Measurements from ENCODE around the gene GATAD2B.
"Not testable (repeated sequence)": the region's sequence is repeated elsewhere in the genome, so short reads cannot be mapped to it uniquely, and the experiment has no call there.

Gene GATAD2B

GRCh38 chr1:153929426-153929825 lies 6.7 kb upstream of the GATAD2B start:
- no peak for DNase-seq

- DNase-seq, result no peak
Observed at GRCh38 chr1:153928791-153929341, 6.1 kb upstream of the GATAD2B start.

GRCh38 chr1:153928245-153928644 lies 5.5 kb upstream of the GATAD2B start:
- no peak for DNase-seq

GRCh38 chr1:153926405-153926804 lies 3.6 kb upstream of the GATAD2B start:
- no peak for DNase-seq

- peak; percentile 67 for DNase-seq
Observed at GRCh38 chr1:153922076-153922971, 448 bp downstream of the GATAD2B start.

GRCh38 chr1:153921803-153922075 lies 1.0 kb downstream of the GATAD2B start:
- DNase-seq, result no peak

- DNase-seq, result no peak
Observed at GRCh38 chr1:153921080-153921802, 1.5 kb downstream of the GATAD2B start.

- DNase-seq, result peak; percentile 54
Observed at GRCh38 chr1:153919876-153920852, 2.6 kb downstream of the GATAD2B start.

- DNase-seq, result no peak
Observed at GRCh38 chr1:153916297-153916696, 6.5 kb downstream of the GATAD2B start.

- no peak for DNase-seq
Observed at GRCh38 chr1:153912349-153912748, 10.4 kb downstream of the GATAD2B start.

- DNase-seq, result not testable (repeated sequence)
Observed at GRCh38 chr1:153910560-153910959, 12.2 kb downstream of the GATAD2B start.

- no peak for DNase-seq
Observed at GRCh38 chr1:153908071-153908470, 14.7 kb downstream of the GATAD2B start.

GRCh38 chr1:153907134-153907533 lies 15.6 kb downstream of the GATAD2B start:
- no peak for DNase-seq

- no peak for DNase-seq
Observed at GRCh38 chr1:153906396-153906795, 16.4 kb downstream of the GATAD2B start.

- not testable (repeated sequence) for DNase-seq
Observed at GRCh38 chr1:153905908-153906307, 16.9 kb downstream of the GATAD2B start.

- DNase-seq, result no peak
Observed at GRCh38 chr1:153903841-153904455, 18.8 kb downstream of the GATAD2B start.

GRCh38 chr1:153899509-153899908 lies 23.3 kb downstream of the GATAD2B start:
- DNase-seq, result no peak

- DNase-seq, result not testable (repeated sequence)
Observed at GRCh38 chr1:153895866-153896265, 26.9 kb downstream of the GATAD2B start.

- not testable (repeated sequence) for DNase-seq
Observed at GRCh38 chr1:153891042-153891441, 31.7 kb downstream of the GATAD2B start.

- DNase-seq, result no peak
Observed at GRCh38 chr1:153888533-153888932, 34.2 kb downstream of the GATAD2B start.

- no peak for DNase-seq
Observed at GRCh38 chr1:153886127-153886526, 36.6 kb downstream of the GATAD2B start.

- DNase-seq, result no peak
Observed at GRCh38 chr1:153883223-153883622, 39.5 kb downstream of the GATAD2B start.
